Spleen (tissue), 7 donors: ENCODE data around the gene OR51T1.

Experiments used
- POLR2A ChIP-seq, 3 donors: fragments of 450-650 bp; IDR thresholded peaks; one replicate each; pipeline ENCODE4 v1.5.1; 2017; ENCODE audit warnings: antibody characterized with exemption in 3 of 3, mild to moderate bottlenecking in 1 of 3
- POLR2AphosphoS5 ChIP-seq, 3 donors: sonication (generic); formaldehyde crosslinking; IDR thresholded peaks; one replicate each; pipeline ENCODE4 v1.5.1; 2017; ENCODE audit warnings: antibody characterized with exemption in 3 of 3
- TF ChIP-seq, protein P1 (sequence below), 11 experiments: fragments of 200-600 bp in 7 of 11; fragments of 450-650 bp in 4 of 11; sonication (generic) in 4 of 11; IDR thresholded peaks in 8 of 11; conservative IDR thresholded peaks in 3 of 11; 1 replicate in 7 of 11; 2 replicates in 4 of 11; pipeline versions ENCODE4 v1.4.0 to v1.8.0; 2016 to 2021; ENCODE audit warnings: antibody characterized with exemption in 11 of 11, inconsistent platforms in 4 of 11, mild to moderate bottlenecking in 1 of 11
- donor health status: DM: no; HTN: no; CAD: no; lungs with moderate emphysema.
- donor health status: DM: no; HTN: no; CAD: no.
- donor health status: DM: no; HTN: no; CAD: no.

DNA sequence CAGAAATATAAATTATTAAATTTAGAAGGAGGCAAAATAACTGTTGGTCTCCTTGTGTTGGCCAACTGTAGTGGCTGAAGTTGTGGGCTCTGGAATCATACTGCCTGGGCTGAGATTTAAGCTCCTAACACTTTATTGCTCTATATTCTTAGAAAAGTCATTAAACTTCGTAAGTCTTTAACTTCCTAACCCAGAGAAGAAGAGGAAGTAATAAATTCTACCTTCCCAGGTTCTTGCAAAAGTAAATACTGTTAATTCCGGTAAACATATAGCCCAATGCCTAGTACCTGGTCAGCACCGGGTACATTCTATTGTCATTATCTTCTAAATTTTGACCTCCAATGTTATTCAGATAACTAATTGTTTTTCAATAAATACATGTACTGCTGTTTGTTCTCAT lies 4.5 kb downstream of the OR51T1 start:
- TF ChIP-seq, protein P1, sequence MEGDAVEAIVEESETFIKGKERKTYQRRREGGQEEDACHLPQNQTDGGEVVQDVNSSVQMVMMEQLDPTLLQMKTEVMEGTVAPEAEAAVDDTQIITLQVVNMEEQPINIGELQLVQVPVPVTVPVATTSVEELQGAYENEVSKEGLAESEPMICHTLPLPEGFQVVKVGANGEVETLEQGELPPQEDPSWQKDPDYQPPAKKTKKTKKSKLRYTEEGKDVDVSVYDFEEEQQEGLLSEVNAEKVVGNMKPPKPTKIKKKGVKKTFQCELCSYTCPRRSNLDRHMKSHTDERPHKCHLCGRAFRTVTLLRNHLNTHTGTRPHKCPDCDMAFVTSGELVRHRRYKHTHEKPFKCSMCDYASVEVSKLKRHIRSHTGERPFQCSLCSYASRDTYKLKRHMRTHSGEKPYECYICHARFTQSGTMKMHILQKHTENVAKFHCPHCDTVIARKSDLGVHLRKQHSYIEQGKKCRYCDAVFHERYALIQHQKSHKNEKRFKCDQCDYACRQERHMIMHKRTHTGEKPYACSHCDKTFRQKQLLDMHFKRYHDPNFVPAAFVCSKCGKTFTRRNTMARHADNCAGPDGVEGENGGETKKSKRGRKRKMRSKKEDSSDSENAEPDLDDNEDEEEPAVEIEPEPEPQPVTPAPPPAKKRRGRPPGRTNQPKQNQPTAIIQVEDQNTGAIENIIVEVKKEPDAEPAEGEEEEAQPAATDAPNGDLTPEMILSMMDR (IDR thresholded peaks at IDR 0.05 in 8 of 11, conservative IDR thresholded peaks at IDR 0.05 in 3 of 11) = no peak
- TF ChIP-seq POLR2A (IDR thresholded peaks at IDR 0.05) = no peak
- no peak for TF ChIP-seq POLR2AphosphoS5 (IDR thresholded peaks at IDR 0.05)
